GM19035 (cell line): ENCODE measurements around the gene GATA5.
"Not testable (repeated sequence)": the region's sequence is repeated elsewhere in the genome, so short reads cannot be mapped to it uniquely, and the experiment has no call there.

Source experiments
- ATAC-seq: cut with Tn5 transposase; IDR thresholded peaks from one replicate; pipeline ENCODE4 v1.9.1; 2021; ENCODE audit not compliant: unreplicated experiment

The GATA5 gene

GRCh38 chr20:62433658-62434497 is 41.9 kb downstream of the GATA5 start:
- no peak for ATAC-seq

GRCh38 chr20:62430866-62431447 is 44.8 kb downstream of the GATA5 start:
- no peak for ATAC-seq

- ATAC-seq, result no peak
Observed at GRCh38 chr20:62430311-62430853, 45.4 kb downstream of the GATA5 start.

- ATAC-seq, result no peak
Observed at GRCh38 chr20:62429455-62430310, 46.1 kb downstream of the GATA5 start.

GRCh38 chr20:62428396-62429295 is 47.1 kb downstream of the GATA5 start:
- no peak for ATAC-seq

GRCh38 chr20:62428002-62428372 is 47.8 kb downstream of the GATA5 start:
- no peak for ATAC-seq

GRCh38 chr20:62427172-62428001 is 48.4 kb downstream of the GATA5 start, which contains the start of gene RBBP8NL:
RBBP8NL (minus strand) TSS chr20:62427539; CDS start chr20:62419647, 7,892 bp downstream.
- no peak for ATAC-seq

GRCh38 chr20:62426699-62427131 is 49.1 kb downstream of the GATA5 start:
- no peak for ATAC-seq

GRCh38 chr20:62426059-62426348 is 49.8 kb downstream of the GATA5 start:
- ATAC-seq, result not testable (repeated sequence)

- ATAC-seq, result no peak
Observed at GRCh38 chr20:62425281-62426058, 50.3 kb downstream of the GATA5 start.

GRCh38 chr20:62424249-62425107 is 51.3 kb downstream of the GATA5 start:
- no peak for ATAC-seq

- no peak for ATAC-seq
Observed at GRCh38 chr20:62423326-62423706, 52.5 kb downstream of the GATA5 start.

GRCh38 chr20:62422636-62423325 is 53.0 kb downstream of the GATA5 start:
- ATAC-seq, result no peak

GRCh38 chr20:62421716-62421990 is 54.1 kb downstream of the GATA5 start:
- no peak for ATAC-seq

- no peak for ATAC-seq
Observed at GRCh38 chr20:62420846-62421715, 54.7 kb downstream of the GATA5 start.

GRCh38 chr20:62419759-62420158 is 56.0 kb downstream of the GATA5 start:
- ATAC-seq, result no peak
